ENCODE measurements around the gene CPN1. TPM values are rescaled to one million over a fixed set of nuclear protein-coding genes. Genes with fewer than 3 reads are reported as not detected.
A peak's percentile ranks its signal among the peaks of the same experiment; 100 is the strongest.

CPN1 gene
- total and polyA plus RNA-seq, 2 donors from 2014 or later, result 0.43 TPM; not detected in 1

GRCh38 chr10:100041306-100042002, 40.2 kb downstream of the CPN1 start:
- no peak for FAIRE-seq
- intact Hi-C loops (cut with DNase I), result no loop called here

GRCh38 chr10:100038561-100039071, 43.1 kb downstream of the CPN1 start:
- H3K27me3 ChIP-seq (ENCODE audit: control insufficient read depth, insufficient read depth, low read length), result no peaks in the 10 kb centered on the region
- no peaks in the 10 kb centered on the region for H3K9me3 ChIP-seq (ENCODE audit: control insufficient read depth in 2 of 3, insufficient read depth in 1 of 3, low read length in 3 of 3)
- TF ChIP-seq, protein P1, sequence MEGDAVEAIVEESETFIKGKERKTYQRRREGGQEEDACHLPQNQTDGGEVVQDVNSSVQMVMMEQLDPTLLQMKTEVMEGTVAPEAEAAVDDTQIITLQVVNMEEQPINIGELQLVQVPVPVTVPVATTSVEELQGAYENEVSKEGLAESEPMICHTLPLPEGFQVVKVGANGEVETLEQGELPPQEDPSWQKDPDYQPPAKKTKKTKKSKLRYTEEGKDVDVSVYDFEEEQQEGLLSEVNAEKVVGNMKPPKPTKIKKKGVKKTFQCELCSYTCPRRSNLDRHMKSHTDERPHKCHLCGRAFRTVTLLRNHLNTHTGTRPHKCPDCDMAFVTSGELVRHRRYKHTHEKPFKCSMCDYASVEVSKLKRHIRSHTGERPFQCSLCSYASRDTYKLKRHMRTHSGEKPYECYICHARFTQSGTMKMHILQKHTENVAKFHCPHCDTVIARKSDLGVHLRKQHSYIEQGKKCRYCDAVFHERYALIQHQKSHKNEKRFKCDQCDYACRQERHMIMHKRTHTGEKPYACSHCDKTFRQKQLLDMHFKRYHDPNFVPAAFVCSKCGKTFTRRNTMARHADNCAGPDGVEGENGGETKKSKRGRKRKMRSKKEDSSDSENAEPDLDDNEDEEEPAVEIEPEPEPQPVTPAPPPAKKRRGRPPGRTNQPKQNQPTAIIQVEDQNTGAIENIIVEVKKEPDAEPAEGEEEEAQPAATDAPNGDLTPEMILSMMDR (IDR thresholded peaks at IDR 0.05; ENCODE audit: borderline replicate concordance, extremely low read depth, insufficient read depth), result no peak
- peak overlapping the region in 1 of 2 donors; percentile 37 for H3K27ac ChIP-seq (ENCODE audit: low read depth in 2 of 2, low read length in 2 of 2)
- peak in 1 of 5 donors; percentile 19 for DNase-seq
- peaks cover 0 to 19% (median 5%) of the 10 kb centered on the region in 3 donors for H3K4me1 ChIP-seq (ENCODE audit: control insufficient read depth in 2 of 3, insufficient read depth in 2 of 3, low read depth in 1 of 3, low read length in 3 of 3)
- intact Hi-C loops (cut with DNase I), result no loop called here
- FAIRE-seq, result no peak
- no peaks in the 10 kb centered on the region for H3K36me3 ChIP-seq (ENCODE audit: control insufficient read depth in 2 of 3, insufficient read depth in 3 of 3, low read length in 3 of 3)
- H3K4me3 ChIP-seq (ENCODE audit: low read length in 3 of 3), result no peak overlapping the region
- no peak overlapping the region for H3K9ac ChIP-seq (ENCODE audit: low read length in 3 of 3)

More at GRCh38 chr10:100041306-100042002, 40.2 kb downstream of the CPN1 start:
- no peak overlapping the region for H3K9ac ChIP-seq (ENCODE audit: low read length in 3 of 3)
- TF ChIP-seq, protein P1 (IDR thresholded peaks at IDR 0.05; ENCODE audit: borderline replicate concordance, extremely low read depth, insufficient read depth), result no peak
- H3K36me3 ChIP-seq (ENCODE audit: control insufficient read depth in 2 of 3, insufficient read depth in 3 of 3, low read length in 3 of 3), result no peaks in the 10 kb centered on the region
- H3K4me3 ChIP-seq (ENCODE audit: low read length in 3 of 3), result no peak overlapping the region
- DNase-seq, result peak in 1 of 5 donors; percentile 28
- H3K27ac ChIP-seq (ENCODE audit: low read depth in 2 of 2, low read length in 2 of 2), result no peak overlapping the region
- no peaks in the 10 kb centered on the region for H3K27me3 ChIP-seq (ENCODE audit: control insufficient read depth, insufficient read depth, low read length)
- H3K4me1 ChIP-seq (ENCODE audit: control insufficient read depth in 2 of 3, insufficient read depth in 2 of 3, low read depth in 1 of 3, low read length in 3 of 3), result peaks cover 3 to 22% (median 5%) of the 10 kb centered on the region in 3 donors
- H3K9me3 ChIP-seq (ENCODE audit: control insufficient read depth in 2 of 3, insufficient read depth in 1 of 3, low read length in 3 of 3), result no peaks in the 10 kb centered on the region

GRCh38 chr10:100037758-100038315, 43.8 kb downstream of the CPN1 start:
- intact Hi-C loops (cut with DNase I), result no loop called here
- no peak overlapping the region for H3K4me3 ChIP-seq (ENCODE audit: low read length in 3 of 3)
- H3K27me3 ChIP-seq (ENCODE audit: control insufficient read depth, insufficient read depth, low read length), result no peaks in the 10 kb centered on the region
- TF ChIP-seq, protein P1 (IDR thresholded peaks at IDR 0.05; ENCODE audit: borderline replicate concordance, extremely low read depth, insufficient read depth), result no peak
- H3K4me1 ChIP-seq (ENCODE audit: control insufficient read depth in 2 of 3, insufficient read depth in 2 of 3, low read depth in 1 of 3, low read length in 3 of 3), result peaks cover 0 to 19% (median 5%) of the 10 kb centered on the region in 3 donors
- DNase-seq, result no peak
- no peak overlapping the region for H3K9ac ChIP-seq (ENCODE audit: low read length in 3 of 3)
- peak overlapping the region in 1 of 2 donors; percentile 14 for H3K27ac ChIP-seq (ENCODE audit: low read depth in 2 of 2, low read length in 2 of 2)
- no peaks in the 10 kb centered on the region for H3K9me3 ChIP-seq (ENCODE audit: control insufficient read depth in 2 of 3, insufficient read depth in 1 of 3, low read length in 3 of 3)
- no peak for FAIRE-seq
- H3K36me3 ChIP-seq (ENCODE audit: control insufficient read depth in 2 of 3, insufficient read depth in 3 of 3, low read length in 3 of 3), result no peaks in the 10 kb centered on the region
